ENCODE results near the gene CFL1.

Gene CFL1

GRCh38 chr11:65888163-65888814 lies 30.3 kb upstream of the CFL1 start, which contains the start of gene FIBP:
TSS of gene FIBP (minus strand) at chr11:65888471. CDS start at chr11:65888418, 53 bp downstream.
- in situ Hi-C loops (cut with HindIII; ENCODE audit: low sequenced_read_pairs), result no loop called here

- in situ Hi-C loops (cut with HindIII; ENCODE audit: low sequenced_read_pairs), result no loop called here
These were observed 29.8 kb upstream of the CFL1 start for GRCh38 chr11:65887723-65888162.

- in situ Hi-C loops (cut with HindIII; ENCODE audit: low sequenced_read_pairs), result no loop called here
These were observed 29.1 kb upstream of the CFL1 start for GRCh38 chr11:65886826-65887722.

GRCh38 chr11:65885808-65886536 lies 28.0 kb upstream of the CFL1 start:
- in situ Hi-C loops (cut with HindIII; ENCODE audit: low sequenced_read_pairs), result no loop called here

- in situ Hi-C loops (cut with HindIII; ENCODE audit: low sequenced_read_pairs), result no loop called here
These were observed 27.3 kb upstream of the CFL1 start for GRCh38 chr11:65885231-65885630.

GRCh38 chr11:65884716-65885092 lies 26.7 kb upstream of the CFL1 start:
- in situ Hi-C loops (cut with HindIII; ENCODE audit: low sequenced_read_pairs), result no loop called here

- in situ Hi-C loops (cut with HindIII; ENCODE audit: low sequenced_read_pairs), result no loop called here
These were observed 26.1 kb upstream of the CFL1 start for GRCh38 chr11:65883786-65884715.

- in situ Hi-C loops (cut with HindIII; ENCODE audit: low sequenced_read_pairs), result no loop called here
These were observed 25.2 kb upstream of the CFL1 start for GRCh38 chr11:65883058-65883761.

GRCh38 chr11:65882120-65883057 lies 24.4 kb upstream of the CFL1 start:
- in situ Hi-C loops (cut with HindIII; ENCODE audit: low sequenced_read_pairs), result no loop called here

GRCh38 chr11:65880844-65881421 lies 23.0 kb upstream of the CFL1 start:
- in situ Hi-C loops (cut with HindIII; ENCODE audit: low sequenced_read_pairs), result no loop called here

- in situ Hi-C loops (cut with HindIII; ENCODE audit: low sequenced_read_pairs), result no loop called here
These were observed 22.0 kb upstream of the CFL1 start for GRCh38 chr11:65880027-65880426.

- in situ Hi-C loops (cut with HindIII; ENCODE audit: low sequenced_read_pairs), result no loop called here
These were observed 21.6 kb upstream of the CFL1 start, which contains the start of gene CTSW for GRCh38 chr11:65879617-65880016. TSS of gene CTSW (plus strand) at chr11:65879837. CDS start at chr11:65879855, 18 bp downstream.

- in situ Hi-C loops (cut with HindIII; ENCODE audit: low sequenced_read_pairs), result no loop called here
These were observed 15.6 kb upstream of the CFL1 start for GRCh38 chr11:65873318-65874156.

GRCh38 chr11:65872586-65873317 lies 14.8 kb upstream of the CFL1 start, which contains the start of gene EFEMP2:
TSS of gene EFEMP2 (minus strand) at chr11:65872800. CDS start at chr11:65872354, 446 bp downstream.
- in situ Hi-C loops (cut with HindIII; ENCODE audit: low sequenced_read_pairs), result no loop called here

- in situ Hi-C loops (cut with HindIII; ENCODE audit: low sequenced_read_pairs), result no loop called here
These were observed 14.0 kb upstream of the CFL1 start for GRCh38 chr11:65871811-65872548.
